NCI-H1048 (cell line): ENCODE measurements around the gene TJP3.
"Not testable (repeated sequence)": the region's sequence is repeated elsewhere in the genome, so short reads cannot be mapped to it uniquely, and the experiment has no call there.

Experiments
- DNase-seq: peaks from one replicate; lab custom pipeline; 2025; lab: John Stamatoyannopoulos, UW

Gene TJP3

GRCh38 chr19:3708207-3708931, at the start of gene TJP3:
TJP3 (plus strand) TSS chr19:3708384; CDS start chr19:3728433, 20,049 bp downstream.
- DNase-seq: no peak

- no peak for DNase-seq
Measured at GRCh38 chr19:3658870-3659745, 49.1 kb upstream of the TJP3 start.

DNA sequence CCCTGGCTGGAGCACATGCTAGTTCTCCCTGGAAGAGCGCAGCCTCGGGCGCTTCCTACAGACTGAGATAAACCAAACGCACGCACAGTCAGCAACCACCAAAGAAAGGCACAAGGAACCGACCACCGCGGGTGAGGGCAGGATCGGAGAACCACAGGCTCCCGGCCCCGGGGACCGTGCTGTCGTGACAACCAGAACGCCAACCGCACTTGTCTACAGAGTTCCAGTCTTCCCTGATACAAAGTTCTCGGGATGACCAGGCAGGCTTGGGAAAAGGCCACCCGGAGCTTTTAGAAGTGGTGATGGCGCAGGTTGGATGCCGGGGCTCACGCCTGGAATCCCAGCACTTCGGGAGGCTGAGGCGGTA, 48.5 kb upstream of the TJP3 start:
- DNase-seq: no peak

DNA sequence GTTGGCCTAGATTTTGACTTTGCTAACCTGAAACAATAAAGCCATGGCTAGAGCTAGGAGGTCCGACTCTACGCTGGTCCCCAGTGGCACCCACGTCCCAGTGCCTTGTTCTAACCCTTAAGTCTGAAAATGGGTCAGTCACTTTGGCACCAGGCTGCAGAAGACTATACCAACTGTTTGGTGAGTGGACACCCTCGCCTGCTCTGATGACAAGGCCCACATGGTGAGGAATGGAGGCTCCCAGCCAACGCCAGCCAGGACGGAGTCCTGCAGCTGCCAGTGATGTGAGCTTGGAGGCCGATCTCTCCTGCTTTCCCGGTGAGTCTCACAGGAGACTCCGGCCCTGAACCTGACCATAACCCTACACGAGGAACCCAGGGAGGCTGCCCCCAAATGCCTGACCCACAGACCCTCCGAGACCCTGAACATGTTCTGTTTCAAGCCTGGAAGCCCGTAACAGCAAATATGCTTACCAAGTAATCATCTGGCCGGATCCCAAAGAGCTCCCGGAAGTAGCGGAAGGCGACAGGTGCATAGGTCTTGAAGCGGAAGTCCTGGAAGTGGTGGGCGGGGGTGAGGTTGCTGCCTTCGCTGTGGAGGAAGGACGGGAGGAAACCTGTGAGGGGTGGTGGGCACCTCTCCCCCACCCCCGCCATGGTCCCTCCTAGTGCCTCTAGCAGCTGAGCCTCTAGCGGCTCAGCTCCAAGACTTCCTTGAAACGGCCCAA, 47.5 kb upstream of the TJP3 start:
- no peak for DNase-seq

DNA sequence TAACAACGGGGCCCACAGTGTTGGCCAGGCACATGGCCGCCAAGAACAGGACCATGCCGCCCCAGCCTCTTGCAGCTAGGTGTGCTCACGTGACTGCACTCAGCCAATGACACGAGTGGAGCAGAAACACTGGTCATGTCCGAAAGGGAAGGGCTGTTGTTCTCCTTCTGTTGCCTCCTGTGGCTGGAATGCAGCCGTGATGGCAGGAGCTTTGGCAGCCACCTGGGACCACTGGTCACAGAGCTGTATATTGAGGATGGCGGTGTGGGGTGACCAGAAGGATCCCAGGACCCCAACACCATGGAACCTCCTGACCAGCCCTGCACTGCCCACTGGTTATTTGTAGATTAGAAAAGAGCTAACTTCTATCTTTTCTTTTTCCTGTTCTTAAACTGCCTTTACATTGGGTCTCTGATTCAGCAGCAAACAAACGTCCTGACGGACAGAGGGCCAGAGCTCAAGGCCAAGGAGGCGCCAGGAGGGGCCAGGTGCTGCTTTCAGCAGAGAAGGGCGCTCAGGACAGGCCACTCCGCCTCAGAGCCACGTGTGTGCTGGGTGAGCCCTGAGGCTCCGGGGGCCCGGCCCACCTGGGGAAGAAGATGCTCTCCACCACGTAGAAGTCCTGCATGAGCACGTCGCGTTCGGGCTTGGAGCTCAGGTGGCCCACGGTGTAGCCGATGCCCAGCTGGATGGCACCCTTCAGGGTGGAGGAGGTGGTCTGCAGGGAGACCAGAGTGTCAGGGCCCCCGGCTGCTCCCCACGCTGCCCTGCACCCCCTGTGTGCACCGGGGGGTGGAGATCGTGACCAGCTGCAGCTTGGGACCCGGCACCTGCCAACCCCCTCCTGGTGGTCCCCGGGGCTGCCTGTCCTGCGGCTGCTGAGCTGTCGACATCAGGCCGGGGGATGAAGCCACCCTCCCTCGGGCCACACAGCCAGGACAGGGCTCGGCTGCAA, 46.6 kb upstream of the TJP3 start:
- no peak for DNase-seq

GRCh38 chr19:3663838-3664237, 44.3 kb upstream of the TJP3 start:
- DNase-seq: no peak

DNA sequence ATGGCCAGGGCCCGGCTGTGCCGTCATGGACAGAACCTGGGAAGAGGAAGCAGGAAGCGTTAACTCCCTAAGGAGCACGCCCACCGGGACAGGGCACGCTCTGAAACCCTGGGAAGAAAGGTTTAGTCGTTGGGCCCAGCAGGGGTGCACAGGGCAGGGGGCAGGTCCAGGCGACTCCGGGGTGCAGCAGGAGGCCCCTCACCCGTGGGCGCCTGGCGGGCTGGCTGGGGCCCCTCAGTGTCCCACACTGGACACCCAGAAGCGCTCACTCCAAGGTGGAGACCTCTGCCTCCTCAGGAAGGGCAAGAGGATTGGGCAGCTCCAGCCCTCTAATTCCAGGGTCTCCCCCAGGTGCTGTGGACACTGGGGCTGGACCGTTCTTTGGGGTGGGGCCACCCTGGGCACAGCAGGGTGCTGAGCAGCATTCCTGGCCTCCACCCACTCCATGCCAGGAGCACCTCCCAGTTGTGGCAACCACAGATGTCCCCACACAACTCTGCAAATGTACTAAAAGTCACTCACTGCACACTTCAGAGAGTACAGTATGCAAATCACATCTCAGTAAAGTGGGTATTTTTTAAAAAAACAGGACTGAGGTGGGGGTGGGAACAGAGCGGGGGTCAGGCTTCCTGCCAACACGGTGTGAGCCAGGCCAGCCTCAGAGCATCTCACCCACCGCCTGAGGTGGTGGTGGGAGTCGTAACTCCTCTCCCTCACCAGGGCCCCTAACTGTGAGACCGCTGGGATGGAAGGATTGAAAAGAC, 43.1 kb upstream of the TJP3 start:
- DNase-seq: no peak

DNA sequence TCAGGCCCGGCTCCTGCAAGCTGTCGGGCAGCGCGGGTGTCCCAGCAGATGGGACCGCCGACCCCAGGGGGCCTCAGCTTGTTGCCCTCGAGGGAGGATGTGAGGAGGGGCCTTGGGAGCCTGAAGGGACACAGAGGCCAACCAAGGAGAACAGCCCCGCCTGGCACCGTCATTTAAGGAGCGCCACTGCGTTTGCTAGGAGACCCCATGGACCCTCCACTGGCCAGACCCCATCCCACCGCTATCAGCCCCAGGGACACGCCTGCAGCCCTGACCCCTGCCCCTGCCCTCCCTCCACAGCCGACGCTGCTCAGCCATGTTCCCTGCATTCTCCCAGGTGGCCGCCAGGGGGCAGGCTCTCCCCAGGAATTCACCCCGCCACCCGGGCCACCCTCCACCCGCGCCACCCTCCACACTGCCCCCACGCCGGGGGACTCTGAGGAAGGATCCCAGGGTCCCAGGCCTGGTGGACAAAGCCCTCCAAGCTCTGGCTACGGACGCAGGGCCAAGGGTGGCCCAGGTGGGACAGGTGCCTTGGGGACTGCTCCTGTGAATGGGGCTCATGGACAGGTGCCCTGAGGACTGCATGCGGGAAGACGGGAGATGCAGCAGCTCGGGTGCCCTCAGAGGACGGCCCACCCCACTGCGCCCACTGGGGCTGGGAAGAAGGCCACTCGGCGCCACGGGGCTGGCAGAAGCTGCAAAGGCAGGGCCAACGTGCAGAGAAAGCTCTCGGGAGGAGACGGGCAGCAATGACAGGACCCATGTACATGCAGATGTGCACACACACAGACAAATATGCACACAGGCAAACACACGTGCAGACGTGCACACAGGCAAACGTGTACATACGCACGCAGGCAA, 42.3 kb upstream of the TJP3 start:
- no peak for DNase-seq

GRCh38 chr19:3666545-3666856, 41.7 kb upstream of the TJP3 start:
- not testable (repeated sequence) for DNase-seq

DNA sequence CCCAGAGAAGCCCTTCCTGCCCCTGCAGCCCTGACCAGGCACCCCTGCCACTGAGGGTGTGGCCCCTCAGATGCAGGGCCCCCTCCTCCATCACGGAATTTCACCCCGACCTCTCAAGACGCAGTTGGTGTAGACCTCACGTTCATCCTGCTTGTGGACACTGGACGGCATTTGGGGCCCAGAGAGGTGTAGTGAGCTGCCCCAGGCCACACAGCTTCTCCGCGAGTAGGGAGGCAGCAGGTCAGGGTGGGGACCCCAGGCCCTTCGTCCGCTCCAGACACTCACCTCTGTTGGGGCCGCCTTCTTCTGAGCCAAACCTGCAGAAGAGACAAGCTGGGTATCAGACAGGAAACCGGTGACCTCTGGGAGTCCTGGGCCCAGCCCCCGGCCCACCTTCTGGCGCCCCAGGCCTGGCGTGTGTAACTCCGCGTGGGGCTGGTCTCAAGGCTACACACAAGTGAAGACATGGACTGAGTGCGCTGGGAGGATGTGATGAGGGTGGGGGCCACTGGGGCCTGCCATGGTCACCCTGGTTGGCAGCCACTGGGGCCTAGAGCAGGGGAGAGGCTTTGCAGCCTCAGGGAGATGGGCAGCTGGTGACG, 41.0 kb upstream of the TJP3 start:
- DNase-seq: no peak

DNA sequence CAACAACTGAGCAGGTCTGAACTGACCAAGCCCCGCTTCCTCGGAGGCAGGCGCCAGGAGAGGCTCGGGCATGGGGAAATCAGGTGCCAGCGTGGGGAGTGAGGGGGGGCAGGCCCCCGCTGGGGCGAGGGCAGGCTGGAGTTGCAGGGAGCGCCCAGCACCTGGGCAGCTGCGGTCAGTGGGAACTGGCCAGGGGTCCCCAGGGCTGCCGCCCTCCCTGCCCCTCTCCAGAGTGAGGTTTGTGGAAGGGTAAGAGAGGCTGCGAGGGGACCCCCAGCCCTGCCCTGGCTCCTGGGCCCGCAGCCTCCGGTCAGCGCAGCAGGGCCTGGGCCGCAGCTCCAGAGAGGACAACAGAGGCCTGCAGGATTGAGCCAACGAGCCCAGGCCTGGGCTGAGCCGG, 40.4 kb upstream of the TJP3 start:
- no peak for DNase-seq

DNA sequence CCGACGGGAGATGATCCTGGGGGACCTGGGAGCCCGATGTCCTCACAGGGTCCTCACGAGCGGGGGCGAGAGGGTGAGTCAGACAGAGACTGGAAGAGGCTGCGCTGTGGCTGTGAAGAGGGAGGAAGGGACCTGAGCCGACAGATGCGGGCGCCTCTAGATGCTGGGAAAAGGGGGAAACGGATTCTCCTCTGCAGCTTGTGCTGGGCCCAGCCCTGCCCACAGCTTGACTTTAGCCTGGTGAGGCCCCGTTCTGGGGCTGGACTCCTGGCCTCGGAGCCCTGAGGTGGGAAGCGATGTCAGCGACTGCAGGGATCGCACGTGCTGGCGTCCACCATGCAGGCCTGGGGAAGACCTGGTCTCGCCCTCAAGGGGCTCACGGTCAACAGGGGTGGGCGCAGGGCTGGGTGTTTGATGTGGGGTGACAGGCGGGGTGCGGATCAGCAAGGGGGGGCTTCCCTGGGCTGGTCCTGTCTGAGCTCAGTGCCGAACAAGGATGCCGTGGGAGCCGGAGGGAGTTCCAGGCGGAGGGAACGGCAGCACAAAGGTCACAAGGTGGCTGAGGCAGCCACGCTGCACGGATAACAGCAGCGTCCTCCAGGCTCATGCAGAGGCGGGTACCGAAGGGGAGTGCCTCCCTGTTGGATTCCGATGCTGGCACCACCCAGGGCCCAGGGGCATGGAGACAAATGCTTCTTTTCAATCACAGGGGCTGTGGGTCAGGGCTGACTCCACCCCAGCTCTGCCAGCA, 39.7 kb upstream of the TJP3 start:
- no peak for DNase-seq

- no peak for DNase-seq
Measured at GRCh38 chr19:3669082-3669946, 38.9 kb upstream of the TJP3 start.

DNA sequence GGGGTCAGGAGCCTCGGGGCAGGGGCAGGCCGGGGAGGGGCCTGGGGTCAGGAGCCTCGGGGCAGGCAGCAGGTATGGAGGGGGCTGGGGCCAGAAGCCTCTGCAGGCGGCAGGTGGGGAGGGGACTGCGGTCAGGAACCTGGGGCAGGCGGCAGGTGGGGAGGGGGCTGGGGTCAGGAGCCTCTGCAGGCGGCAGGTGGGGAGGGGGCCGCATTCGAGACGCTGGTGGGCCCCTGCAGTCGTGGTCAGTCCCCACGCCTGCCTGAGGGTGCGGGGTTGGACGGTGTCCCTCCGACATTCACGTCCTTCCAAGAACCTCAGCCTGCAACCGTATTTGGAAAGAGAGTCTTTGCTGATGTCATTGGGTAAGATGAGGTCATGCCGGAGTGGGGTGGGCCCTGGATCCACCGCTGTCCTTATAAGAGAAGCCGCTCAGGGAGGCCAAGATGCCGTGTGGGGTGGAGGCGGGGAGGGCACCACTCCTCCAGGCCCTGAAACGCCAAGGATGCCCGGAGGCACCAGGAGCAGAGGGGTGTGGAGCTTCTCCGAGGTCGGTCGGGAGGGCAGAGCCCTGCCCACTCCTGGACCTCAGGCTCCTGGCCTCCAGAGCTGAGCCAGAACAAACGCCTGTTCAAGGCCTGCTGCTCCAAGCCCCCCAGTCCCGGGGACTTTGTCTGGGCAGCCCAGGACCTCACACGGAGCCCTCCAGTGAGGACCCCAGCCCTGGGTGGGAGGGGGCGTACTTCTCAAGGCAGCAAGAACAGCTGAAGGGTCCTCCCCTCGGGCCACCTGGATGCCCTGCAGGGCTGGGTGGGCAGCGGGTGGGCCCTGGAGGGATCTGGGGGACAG, 38.0 kb upstream of the TJP3 start:
- DNase-seq: no peak

DNA sequence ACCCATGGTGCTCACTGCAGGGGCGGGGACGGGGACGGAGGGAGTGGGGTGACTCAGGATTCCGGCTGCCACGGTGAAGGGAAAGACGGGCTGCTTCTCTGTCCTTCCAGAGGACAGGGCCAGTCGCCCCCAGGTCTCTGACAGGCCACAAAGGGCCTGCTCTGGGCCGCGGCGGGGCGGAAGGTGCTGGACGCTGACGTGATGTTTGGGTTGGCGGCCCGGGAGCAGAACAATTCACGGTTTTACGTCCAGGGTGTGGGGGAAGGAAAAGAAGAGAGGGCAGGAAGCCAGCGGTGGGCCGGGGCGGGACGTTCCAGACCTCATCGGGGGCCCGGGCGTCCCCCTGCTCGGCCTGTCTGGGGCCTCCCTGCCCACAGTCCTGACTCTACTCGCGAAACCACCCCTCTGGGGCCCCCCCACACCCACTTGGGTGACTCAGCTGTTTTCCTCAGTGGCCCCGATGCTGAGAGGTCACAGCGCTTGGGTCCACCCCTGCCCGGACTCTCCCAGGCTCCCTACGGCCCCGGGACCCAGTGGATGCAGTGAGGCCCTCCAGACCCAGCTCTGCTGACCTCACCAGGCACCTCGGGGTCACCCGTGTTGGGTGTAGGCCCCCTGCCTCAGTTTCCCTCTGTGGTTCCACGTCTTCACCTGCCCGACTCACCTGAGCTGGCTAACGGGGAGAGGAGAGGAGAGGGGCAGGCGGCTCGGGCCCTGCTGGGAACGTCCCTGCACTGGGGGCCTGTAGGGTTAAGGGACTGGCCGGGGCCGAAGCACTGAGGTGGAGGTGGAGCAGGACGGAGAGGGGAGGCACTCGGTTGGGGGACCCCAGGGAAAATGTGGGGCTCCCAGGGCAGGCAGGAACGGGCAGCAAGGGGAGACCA, 37.1 kb upstream of the TJP3 start:
- DNase-seq: no peak
